ENCODE measurements around the gene IL27RA. TPM values are rescaled to one million over a fixed set of nuclear protein-coding genes. Genes with fewer than 3 reads are reported as not detected.

The IL27RA gene
- 20.7 and 22.6 TPM in 2 replicates for total RNA-seq (2014; rRNA removed; shearing (Covaris generic))
- polyA plus RNA-seq (2015; cell fraction: cytosol; rRNA removed) = 7.1 and 7.9 TPM in 2 replicates
- 8.6 and 11.1 TPM in 2 replicates for polyA plus RNA-seq (2015; cell fraction: nucleus; rRNA removed)

DNA sequence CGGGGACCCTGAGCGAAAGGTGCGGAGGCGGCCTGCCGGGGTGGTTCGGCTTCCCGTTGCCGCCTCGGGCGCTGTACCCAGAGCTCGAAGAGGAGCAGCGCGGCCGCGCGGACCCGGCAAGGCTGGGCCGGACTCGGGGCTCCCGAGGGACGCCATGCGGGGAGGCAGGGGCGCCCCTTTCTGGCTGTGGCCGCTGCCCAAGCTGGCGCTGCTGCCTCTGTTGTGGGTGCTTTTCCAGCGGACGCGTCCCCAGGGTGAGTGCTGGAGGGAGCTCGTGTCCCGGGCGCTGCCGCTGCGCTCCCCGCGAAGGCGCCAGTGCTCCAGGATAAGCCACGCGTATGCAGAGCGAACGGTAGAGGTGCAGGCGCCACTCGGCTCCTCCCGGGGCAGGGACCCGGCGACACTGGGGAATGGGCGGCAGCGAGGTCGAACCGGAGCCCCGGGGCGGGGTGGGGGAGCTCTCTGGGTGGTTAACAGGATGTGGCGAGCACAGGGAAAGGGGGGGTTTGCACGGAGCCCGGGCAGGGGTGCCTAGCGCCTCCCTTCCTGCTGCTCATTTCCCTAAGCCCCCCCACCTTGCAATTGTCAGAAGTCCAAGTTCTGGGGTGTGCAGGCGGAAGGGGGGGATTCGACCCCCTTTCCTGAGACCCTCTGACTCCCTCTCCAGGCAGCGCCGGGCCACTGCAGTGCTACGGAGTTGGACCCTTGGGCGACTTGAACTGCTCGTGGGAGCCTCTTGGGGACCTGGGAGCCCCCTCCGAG, at the start of gene IL27RA:
Gene IL27RA, plus strand, starts transcription at position 44 of the 762 bp plus-strand sequence. Its CDS starts 111 bp downstream, at position 155.
- peak; percentile 78 for DNase-seq (ENCODE audit: low read depth)

- DNase-seq (ENCODE audit: low read depth) = no peak
Observed at GRCh38 chr19:13981988-13982501, 49.5 kb upstream of the IL27RA start.

DNA sequence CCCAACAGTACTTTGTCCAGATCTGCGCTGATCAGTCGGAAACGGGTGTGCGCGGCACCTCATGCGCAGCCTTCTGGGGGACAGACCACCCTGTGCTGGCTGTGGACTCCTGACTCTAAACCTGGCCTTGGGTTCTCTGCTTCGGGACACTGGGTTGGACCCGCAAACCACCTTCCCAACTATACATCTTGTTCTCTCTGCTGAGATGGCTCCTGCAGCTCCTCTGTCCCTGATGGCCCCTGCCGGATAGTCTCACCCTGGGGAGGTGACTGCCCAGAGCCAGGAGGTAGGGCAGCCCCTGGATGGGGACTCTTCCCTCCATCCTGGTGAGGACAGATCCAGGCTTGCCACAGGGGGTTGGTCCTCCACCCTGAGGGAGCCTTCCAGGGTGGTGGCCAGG, 48.8 kb upstream of the IL27RA start:
- DNase-seq (ENCODE audit: low read depth) = no peak

DNA sequence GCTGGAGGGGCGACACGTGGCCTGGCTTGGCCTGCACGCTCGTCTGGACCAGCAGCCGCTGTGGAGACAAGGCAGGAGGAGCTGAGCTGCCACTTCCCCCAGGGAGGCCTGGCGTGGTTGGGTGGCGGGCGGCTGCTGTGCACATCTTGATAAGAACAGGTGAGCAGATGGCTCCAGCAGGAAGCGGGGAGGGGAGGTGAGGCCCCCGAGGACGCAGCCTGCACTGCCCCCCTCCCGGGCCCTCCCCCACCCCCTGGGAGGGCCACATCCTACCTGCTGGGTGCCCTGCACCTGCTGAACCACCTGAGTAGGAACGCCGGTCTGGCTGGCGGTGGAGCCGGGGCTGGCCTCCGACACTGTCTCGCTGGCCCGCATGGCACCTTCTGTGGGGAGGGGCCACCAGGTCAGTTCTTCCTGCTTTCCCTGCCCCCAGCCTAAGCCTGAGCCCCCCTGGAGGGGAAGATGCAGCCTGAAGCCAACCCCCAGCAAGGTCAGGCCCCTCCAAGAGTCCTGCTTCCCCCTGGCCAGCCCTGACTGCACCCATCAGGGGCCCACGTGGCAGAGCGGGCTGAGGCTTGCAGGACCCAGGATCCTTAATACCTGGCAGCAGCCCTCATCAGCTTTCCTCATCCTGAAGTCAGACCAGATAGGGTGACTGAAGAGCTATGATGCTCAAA, 48.2 kb upstream of the IL27RA start:
- DNase-seq (ENCODE audit: low read depth) = no peak

GRCh38 chr19:13984186-13984585, 47.4 kb upstream of the IL27RA start:
- DNase-seq (ENCODE audit: low read depth) = no peak

DNA sequence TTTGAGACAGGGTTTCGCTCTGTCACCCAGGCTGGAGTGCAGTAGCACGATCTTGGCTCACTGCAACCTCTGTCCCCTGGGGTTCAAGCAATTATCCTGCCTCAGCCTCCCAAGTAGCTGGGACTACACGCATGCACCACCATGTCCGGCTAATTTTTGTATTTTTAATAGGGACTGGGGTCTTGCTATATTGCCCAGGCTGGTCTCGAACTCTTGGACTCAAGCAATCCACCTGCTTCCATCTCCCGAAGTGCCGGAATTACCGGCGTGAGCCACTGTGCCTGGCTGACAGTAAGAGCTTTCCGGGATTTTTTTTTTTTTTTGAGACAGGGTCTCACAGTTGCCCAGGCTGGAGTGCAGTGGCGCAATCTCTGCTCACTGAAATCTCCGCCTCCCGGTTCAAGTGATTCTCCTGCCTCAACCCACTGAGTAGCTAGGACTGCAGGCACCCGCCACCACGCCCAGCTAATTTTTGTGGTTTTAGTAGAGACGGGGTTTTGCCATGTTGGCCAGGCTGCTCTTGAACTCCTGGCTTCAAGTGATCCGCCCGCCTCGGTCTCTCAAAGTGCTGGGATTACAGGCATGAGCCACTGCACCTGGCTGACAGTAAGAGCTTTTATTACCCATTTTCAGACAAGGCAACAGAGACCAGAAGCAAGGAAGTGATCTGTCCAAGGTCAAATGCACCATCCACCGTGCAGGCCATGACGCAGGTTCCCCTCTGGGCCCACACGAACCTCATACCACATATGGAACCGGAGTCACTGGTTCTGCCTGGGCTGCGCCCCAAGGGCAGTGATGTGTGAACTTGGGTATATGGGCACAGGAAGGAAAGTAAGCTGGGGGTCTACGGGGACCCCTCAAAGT, 46.5 kb upstream of the IL27RA start:
- DNase-seq (ENCODE audit: low read depth) = no peak

DNA sequence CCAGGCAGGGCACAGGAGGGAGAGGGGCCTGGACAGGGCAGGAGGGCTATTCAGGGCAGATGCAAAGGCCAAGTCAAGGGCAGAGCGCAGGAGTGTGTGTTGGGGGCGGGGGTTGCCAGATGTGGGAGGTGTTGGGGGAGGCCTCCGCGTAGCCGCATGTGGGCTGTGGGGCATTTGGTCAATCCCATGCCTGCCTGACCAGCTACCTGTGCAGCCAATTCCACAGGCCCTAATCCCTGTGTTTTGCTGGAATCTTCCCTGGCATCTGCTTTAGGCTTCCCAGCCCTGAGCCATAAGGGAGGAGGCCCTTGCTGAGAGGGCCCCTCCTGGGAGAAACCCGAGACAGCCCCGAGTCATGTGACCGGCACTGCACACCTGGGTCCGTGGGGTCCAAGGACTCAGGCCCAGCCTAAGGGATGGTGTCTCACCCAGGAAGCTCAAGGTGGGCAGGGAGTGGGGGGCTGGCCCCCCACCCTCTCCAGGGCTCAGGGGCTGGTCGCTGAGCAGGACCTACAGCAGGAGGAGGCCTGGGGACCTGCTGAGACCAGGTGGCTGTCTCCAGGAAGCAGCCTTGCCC, 45.7 kb upstream of the IL27RA start:
- no peak for DNase-seq (ENCODE audit: low read depth)

- DNase-seq (ENCODE audit: low read depth) = peak; percentile 98
Observed at GRCh38 chr19:13986348-13986904, 45.1 kb upstream of the IL27RA start.

DNA sequence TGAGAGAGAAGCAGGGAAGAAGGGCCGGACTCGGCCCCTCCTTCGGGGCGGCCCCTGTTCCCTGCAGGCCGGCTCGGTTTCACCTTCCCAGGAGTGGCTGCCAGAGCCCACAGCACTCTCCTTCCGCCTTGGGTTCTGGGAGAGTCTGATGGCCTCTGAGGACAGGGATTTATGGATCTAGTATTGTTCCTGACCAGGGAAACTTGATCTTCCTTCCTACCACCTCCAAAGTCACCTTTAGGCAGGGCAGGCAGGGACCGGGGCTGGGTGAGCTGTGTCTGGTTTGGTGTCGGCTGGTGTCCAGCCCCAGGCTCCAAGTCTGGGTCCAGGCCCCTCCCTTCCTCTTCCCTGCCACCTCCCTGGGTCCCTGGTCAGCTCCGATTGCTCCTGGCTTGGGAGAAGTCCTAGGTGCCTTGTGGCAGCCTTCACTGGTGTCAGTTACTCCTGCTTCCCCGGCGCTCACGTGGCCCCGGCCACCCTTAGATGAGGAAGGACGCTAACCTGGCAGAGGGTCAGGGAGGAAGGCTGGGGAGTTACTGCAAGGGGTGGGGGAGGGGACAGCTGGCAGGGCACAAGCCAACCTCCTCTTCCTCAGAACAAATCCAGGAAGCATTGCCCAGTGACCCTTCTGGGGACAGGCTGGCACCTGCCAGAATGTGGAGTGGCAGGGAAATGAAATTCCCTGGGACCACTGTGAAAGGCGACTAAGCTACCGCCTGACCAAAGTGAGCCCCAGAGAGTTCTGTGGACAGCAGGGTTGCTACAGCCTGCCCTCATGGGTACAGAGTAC, 44.3 kb upstream of the IL27RA start:
- DNase-seq (ENCODE audit: low read depth) = no peak

DNA sequence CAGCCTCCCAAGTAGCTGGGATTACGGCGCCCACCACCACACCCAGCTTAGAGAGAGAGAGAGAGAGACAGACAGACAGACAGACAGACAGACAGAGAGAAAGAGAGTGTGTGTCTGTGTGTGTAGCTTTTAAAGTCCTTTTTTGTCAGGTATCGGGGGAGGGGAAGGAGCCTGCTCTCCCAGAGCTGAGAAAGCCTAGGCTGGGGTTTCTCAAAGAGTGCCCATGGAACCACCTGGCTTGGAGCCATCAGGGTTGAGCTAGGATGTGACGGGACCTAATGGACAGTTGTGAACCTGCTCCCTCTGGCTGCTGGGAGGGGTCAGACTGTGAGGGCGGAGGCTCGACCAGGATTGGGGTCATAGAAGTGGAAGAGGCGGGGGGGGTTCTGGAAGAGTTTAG, 42.1 kb upstream of the IL27RA start:
- DNase-seq (ENCODE audit: low read depth) = no peak

GRCh38 chr19:13990085-13990484, 41.5 kb upstream of the IL27RA start:
- DNase-seq (ENCODE audit: low read depth) = no peak

DNA sequence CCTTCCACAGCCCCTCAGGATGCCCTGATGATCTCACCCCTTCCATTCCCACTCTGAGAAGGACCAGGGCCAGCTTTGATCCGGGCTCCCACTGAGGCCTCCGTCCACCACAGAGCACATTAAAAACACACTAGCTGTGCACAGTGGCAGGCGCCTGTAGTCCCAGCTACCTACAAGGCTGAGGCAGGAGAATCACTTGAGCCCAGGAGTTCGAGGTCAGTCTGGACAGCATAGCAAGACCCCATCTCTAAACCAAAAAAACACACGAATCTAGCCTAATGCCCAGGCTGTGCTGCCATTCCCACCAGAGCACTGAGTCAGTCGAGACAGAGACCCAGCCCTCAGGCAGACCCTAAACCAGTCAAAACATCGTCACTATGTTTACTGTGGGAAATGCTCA, 39.5 kb upstream of the IL27RA start:
- no peak for DNase-seq (ENCODE audit: low read depth)

- DNase-seq (ENCODE audit: low read depth) = no peak
Observed at GRCh38 chr19:13993590-13994300, 37.8 kb upstream of the IL27RA start.

GRCh38 chr19:13995017-13995728, 36.4 kb upstream of the IL27RA start:
- DNase-seq (ENCODE audit: low read depth) = no peak

GRCh38 chr19:13995878-13996765, 35.4 kb upstream of the IL27RA start:
- no peak for DNase-seq (ENCODE audit: low read depth)

- DNase-seq (ENCODE audit: low read depth) = no peak
Observed at GRCh38 chr19:13996928-13997630, 34.5 kb upstream of the IL27RA start.

GRCh38 chr19:13997631-13997962, 34.0 kb upstream of the IL27RA start:
- no peak for DNase-seq (ENCODE audit: low read depth)
